ENCODE measurements around the gene SLK. TPM values are rescaled to one million over a fixed set of nuclear protein-coding genes. Genes with fewer than 3 reads are reported as not detected.

The SLK gene
- total and polyA plus RNA-seq, 2 of the 4 experiments (the other 2 are of a cell fraction) = 8.1 to 21.5 TPM

GRCh38 chr10:104022026-104022425, 55.1 kb downstream of the SLK start:
- Histone ChIP-seq H3K27me3 (ENCODE audit: control insufficient read depth, insufficient read depth, low read length) (no peaks in the 10 kb centered on the region), H2BK20ac (ENCODE audit: low read depth, low read length) (no peak overlapping the region), H4K8ac (ENCODE audit: low read depth in 2 of 2, low read length in 2 of 2) (no peak overlapping the region), H3K4me2 (ENCODE audit: low read depth, low read length) (no peak overlapping the region), H3K27ac (ENCODE audit: insufficient read depth, low read length) (no peak overlapping the region), H3K79me1 (ENCODE audit: low read depth in 1 of 2, low read length in 2 of 2) (peaks cover 0 to 2% of the 10 kb centered on the region in 2 experiments; a peak in 1 of 4 replicates), H3K9me1 (ENCODE audit: insufficient read depth, low read length) (0 out of 2 replicates have a peak, but pooled peaks cover 3% of the 10 kb centered on the region), H2BK5ac (ENCODE audit: low read depth, low read length, poor library complexity, severe bottlenecking) (no peak overlapping the region), H2BK120ac (ENCODE audit: low read depth, low read length) (no peak overlapping the region), H3K4me3 (ENCODE audit: insufficient read depth, low read depth, low read length) (no peak overlapping the region), H3K4ac (ENCODE audit: low read depth, low read length) (no peak overlapping the region), H3K18ac (ENCODE audit: low read depth, low read length) (no peak overlapping the region), H3K56ac (ENCODE audit: extremely low read depth, insufficient read depth, low read length) (no peak overlapping the region), H2BK15ac (ENCODE audit: low read depth, low read length) (no peak overlapping the region), H3K4me1 (ENCODE audit: control insufficient read depth, insufficient read depth, low read length) (no peaks in the 10 kb centered on the region), H3K14ac (replicated peaks; ENCODE audit: low read depth, low read length) (no peak overlapping the region), H4K20me1 (ENCODE audit: insufficient read depth, low read length) (no peaks in the 10 kb centered on the region), H4K91ac (ENCODE audit: insufficient read depth, low read depth, low read length) (no peak overlapping the region), H4K5ac (ENCODE audit: low read depth, low read length) (no peak overlapping the region), H3K23ac (ENCODE audit: low read depth, low read length) (no peak overlapping the region), H2AFZ (replicated peaks; ENCODE audit: low read length, poor library complexity) (no peak overlapping the region), H3K9me3 (ENCODE audit: control insufficient read depth, insufficient read depth, low read length) (no peaks in the 10 kb centered on the region), H2AK9ac (replicated peaks; ENCODE audit: low read depth, low read length, poor library complexity) (no peak overlapping the region), H3K9ac (ENCODE audit: low read depth, low read length) (no peak overlapping the region), H2AK5ac (ENCODE audit: low read depth, low read length) (no peak overlapping the region), H3K36me3 (ENCODE audit: control insufficient read depth, insufficient read depth, low read length) (peaks cover 38% of the 10 kb centered on the region)
- dilution Hi-C loops (cut with HindIII; ENCODE audit: low sequenced_read_pairs, unreplicated experiment) (no loop called here), in situ Hi-C loops (cut with MboI; ENCODE audit: low sequenced_read_pairs) (loop anchor here (25.0 kb wide), 1 partner anchor 310 kb away; no protein-coding TSS in a partner anchor), intact Hi-C loops (cut with micrococcal nuclease) (no loop called here)
- WGBS, 2 experiments (ENCODE audit: extremely low coverage in 2 of 2, insufficient read length in 1 of 2) = 96 to 97% methylated on average over 3 of the region's 5 CpGs
- ATAC-seq (ENCODE audit: low read depth) (no peak), DNase-seq (no peak)
- no TSS peak for BruUV-seq (replicated peaks)
- CTCF ChIA-PET = no interaction called here
- no peak for TF ChIP-seq RAD21 (IDR thresholded peaks at IDR 0.05; ENCODE audit: low read length)
- no peak for TF ChIP-seq CEBPB (IDR thresholded peaks at IDR 0.05; ENCODE audit: low read depth, low read length)
- no peak for TF ChIP-seq MAFK (IDR thresholded peaks at IDR 0.05; ENCODE audit: low read depth, low read length)
- TF ChIP-seq POLR2A (IDR thresholded peaks at IDR 0.05; ENCODE audit: low read depth, low read length) = no peak
- TF ChIP-seq FOS (IDR thresholded peaks at IDR 0.05; ENCODE audit: low read depth, low read length) = no peak
- TF ChIP-seq CTCF (conservative IDR thresholded peaks at IDR 0.05; ENCODE audit: low read depth, low read length) = no peak
- POLR2A ChIA-PET (ENCODE audit: unreplicated experiment) = no interaction called here

Data from IMR-90 (cell line).